Measurements from ENCODE around the gene PSTPIP2. TPM values are rescaled to one million over a fixed set of nuclear protein-coding genes. Genes with fewer than 3 reads are reported as not detected.

The PSTPIP2 gene
- total and polyA plus RNA-seq, 4 donors: 4.0 to 14.7 (median 8.6) TPM

DNA sequence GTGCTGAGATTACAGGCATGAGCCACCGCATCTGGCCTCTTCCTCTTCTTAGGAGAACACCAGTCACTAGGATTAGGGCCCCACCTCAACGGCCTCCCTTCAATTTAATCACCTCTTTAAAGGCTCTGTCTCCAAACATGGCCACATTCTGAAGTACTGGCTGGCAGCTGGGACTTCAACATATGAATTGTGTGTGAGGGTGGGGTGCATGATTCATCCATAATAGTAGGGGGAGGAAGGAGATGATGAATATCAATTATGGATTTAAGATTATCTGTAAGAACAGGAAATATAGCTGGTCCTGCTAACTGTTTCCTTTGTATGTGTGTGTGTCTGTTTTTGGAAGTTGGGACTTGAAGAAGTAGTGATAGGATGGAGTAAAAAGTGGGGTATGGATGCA, 90.2 kb downstream of the PSTPIP2 start:
- WGBS: 82% methylated on average over 2 of the region's 2 CpGs
- no peaks in the 10 kb centered on the region for H3K4me1 ChIP-seq (ENCODE audit: control insufficient read depth in 4 of 4, insufficient read depth in 4 of 4, low read length in 3 of 4)
- no peaks in the 10 kb centered on the region for H3K9me3 ChIP-seq (ENCODE audit: control insufficient read depth in 4 of 4, low read length in 3 of 4)
- no peak overlapping the region for H3K9ac ChIP-seq (ENCODE audit: low read depth in 1 of 2, low read length in 2 of 2)
- H3K4me3 ChIP-seq (ENCODE audit: low read depth in 1 of 3, low read length in 3 of 3): no peak overlapping the region
- peaks cover 0 to 2% (median 0%) of the 10 kb centered on the region in 4 donors for H3K36me3 ChIP-seq (ENCODE audit: control insufficient read depth in 4 of 4, insufficient read depth in 3 of 4, low read depth in 1 of 4, low read length in 3 of 4)
- DNase-seq (ENCODE audit: low spot score): no peak
- no peak overlapping the region for H3K27ac ChIP-seq (ENCODE audit: low read depth in 1 of 2, low read length in 2 of 2)
- no peaks in the 10 kb centered on the region for H3K27me3 ChIP-seq (ENCODE audit: control insufficient read depth in 4 of 4, insufficient read depth in 4 of 4, low read length in 3 of 4)
- no peak for TF ChIP-seq FOXA2 (IDR thresholded peaks at IDR 0.05)
- TF ChIP-seq, protein P1, sequence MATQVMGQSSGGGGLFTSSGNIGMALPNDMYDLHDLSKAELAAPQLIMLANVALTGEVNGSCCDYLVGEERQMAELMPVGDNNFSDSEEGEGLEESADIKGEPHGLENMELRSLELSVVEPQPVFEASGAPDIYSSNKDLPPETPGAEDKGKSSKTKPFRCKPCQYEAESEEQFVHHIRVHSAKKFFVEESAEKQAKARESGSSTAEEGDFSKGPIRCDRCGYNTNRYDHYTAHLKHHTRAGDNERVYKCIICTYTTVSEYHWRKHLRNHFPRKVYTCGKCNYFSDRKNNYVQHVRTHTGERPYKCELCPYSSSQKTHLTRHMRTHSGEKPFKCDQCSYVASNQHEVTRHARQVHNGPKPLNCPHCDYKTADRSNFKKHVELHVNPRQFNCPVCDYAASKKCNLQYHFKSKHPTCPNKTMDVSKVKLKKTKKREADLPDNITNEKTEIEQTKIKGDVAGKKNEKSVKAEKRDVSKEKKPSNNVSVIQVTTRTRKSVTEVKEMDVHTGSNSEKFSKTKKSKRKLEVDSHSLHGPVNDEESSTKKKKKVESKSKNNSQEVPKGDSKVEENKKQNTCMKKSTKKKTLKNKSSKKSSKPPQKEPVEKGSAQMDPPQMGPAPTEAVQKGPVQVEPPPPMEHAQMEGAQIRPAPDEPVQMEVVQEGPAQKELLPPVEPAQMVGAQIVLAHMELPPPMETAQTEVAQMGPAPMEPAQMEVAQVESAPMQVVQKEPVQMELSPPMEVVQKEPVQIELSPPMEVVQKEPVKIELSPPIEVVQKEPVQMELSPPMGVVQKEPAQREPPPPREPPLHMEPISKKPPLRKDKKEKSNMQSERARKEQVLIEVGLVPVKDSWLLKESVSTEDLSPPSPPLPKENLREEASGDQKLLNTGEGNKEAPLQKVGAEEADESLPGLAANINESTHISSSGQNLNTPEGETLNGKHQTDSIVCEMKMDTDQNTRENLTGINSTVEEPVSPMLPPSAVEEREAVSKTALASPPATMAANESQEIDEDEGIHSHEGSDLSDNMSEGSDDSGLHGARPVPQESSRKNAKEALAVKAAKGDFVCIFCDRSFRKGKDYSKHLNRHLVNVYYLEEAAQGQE (IDR thresholded peaks at IDR 0.05): no peak
- no peak for TF ChIP-seq EGR1 (IDR thresholded peaks at IDR 0.05; ENCODE audit: low read depth in 2 of 2)
- TF ChIP-seq, protein P2, sequence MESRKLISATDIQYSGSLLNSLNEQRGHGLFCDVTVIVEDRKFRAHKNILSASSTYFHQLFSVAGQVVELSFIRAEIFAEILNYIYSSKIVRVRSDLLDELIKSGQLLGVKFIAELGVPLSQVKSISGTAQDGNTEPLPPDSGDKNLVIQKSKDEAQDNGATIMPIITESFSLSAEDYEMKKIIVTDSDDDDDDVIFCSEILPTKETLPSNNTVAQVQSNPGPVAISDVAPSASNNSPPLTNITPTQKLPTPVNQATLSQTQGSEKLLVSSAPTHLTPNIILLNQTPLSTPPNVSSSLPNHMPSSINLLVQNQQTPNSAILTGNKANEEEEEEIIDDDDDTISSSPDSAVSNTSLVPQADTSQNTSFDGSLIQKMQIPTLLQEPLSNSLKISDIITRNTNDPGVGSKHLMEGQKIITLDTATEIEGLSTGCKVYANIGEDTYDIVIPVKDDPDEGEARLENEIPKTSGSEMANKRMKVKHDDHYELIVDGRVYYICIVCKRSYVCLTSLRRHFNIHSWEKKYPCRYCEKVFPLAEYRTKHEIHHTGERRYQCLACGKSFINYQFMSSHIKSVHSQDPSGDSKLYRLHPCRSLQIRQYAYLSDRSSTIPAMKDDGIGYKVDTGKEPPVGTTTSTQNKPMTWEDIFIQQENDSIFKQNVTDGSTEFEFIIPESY (IDR thresholded peaks at IDR 0.05): no peak
- TF ChIP-seq, protein P3, sequence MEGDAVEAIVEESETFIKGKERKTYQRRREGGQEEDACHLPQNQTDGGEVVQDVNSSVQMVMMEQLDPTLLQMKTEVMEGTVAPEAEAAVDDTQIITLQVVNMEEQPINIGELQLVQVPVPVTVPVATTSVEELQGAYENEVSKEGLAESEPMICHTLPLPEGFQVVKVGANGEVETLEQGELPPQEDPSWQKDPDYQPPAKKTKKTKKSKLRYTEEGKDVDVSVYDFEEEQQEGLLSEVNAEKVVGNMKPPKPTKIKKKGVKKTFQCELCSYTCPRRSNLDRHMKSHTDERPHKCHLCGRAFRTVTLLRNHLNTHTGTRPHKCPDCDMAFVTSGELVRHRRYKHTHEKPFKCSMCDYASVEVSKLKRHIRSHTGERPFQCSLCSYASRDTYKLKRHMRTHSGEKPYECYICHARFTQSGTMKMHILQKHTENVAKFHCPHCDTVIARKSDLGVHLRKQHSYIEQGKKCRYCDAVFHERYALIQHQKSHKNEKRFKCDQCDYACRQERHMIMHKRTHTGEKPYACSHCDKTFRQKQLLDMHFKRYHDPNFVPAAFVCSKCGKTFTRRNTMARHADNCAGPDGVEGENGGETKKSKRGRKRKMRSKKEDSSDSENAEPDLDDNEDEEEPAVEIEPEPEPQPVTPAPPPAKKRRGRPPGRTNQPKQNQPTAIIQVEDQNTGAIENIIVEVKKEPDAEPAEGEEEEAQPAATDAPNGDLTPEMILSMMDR (IDR thresholded peaks at IDR 0.05; ENCODE audit: low read depth, low read length, missing input control): no peak
- TF ChIP-seq JUND (IDR thresholded peaks at IDR 0.05): no peak
- no peak for TF ChIP-seq HNF4G (IDR thresholded peaks at IDR 0.05)

DNA sequence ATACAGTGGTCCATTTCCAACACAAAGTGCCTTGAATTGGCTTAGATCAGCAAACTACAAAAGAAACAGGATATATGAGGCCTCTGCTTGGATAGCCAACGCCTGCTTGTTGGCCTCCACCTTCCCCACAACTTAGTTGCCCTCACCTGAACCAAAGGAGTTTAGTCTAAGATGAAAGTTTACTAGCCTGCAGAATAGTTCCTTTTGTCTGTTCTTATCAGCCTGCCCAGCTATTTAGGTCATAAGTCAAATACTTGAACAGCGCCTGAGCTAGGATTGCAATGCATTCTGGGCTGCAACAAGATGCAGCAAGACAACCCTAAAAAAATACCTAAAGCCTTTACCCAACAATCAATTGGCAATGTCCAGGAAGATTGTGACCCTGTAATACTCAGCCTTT, 91.8 kb downstream of the PSTPIP2 start:
- TF ChIP-seq, protein P1 (IDR thresholded peaks at IDR 0.05): no peak
- no peak for TF ChIP-seq HNF4A (conservative IDR thresholded peaks at IDR 0.05)
- TF ChIP-seq, protein P2 (IDR thresholded peaks at IDR 0.05): no peak
- no peak for TF ChIP-seq EGR1 (IDR thresholded peaks at IDR 0.05; ENCODE audit: low read depth in 2 of 2)
- no peak for TF ChIP-seq FOXA1 (IDR thresholded peaks at IDR 0.05)
- TF ChIP-seq, protein P4, sequence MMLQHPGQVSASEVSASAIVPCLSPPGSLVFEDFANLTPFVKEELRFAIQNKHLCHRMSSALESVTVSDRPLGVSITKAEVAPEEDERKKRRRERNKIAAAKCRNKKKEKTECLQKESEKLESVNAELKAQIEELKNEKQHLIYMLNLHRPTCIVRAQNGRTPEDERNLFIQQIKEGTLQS (IDR thresholded peaks at IDR 0.05): no peak
- TF ChIP-seq, protein P3 (IDR thresholded peaks at IDR 0.05; ENCODE audit: low read depth, low read length, missing input control): no peak
- TF ChIP-seq RXRA (IDR thresholded peaks at IDR 0.05): no peak
- no peak for TF ChIP-seq FOXA2 (IDR thresholded peaks at IDR 0.05)
- no peak for TF ChIP-seq TAF1 (conservative IDR thresholded peaks at IDR 0.05)
- TF ChIP-seq, protein P5, sequence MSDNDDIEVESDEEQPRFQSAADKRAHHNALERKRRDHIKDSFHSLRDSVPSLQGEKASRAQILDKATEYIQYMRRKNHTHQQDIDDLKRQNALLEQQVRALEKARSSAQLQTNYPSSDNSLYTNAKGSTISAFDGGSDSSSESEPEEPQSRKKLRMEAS (IDR thresholded peaks at IDR 0.05): no peak
- DNase-seq (ENCODE audit: low spot score): no peak
- 81% methylated on average over 2 of the region's 2 CpGs for WGBS
- Histone ChIP-seq H3K36me3 (ENCODE audit: control insufficient read depth in 4 of 4, insufficient read depth in 3 of 4, low read depth in 1 of 4, low read length in 3 of 4) (peaks cover 0 to 2% (median 0%) of the 10 kb centered on the region in 4 donors), H3K27me3 (ENCODE audit: control insufficient read depth in 4 of 4, insufficient read depth in 4 of 4, low read length in 3 of 4) (no peaks in the 10 kb centered on the region), H3K9ac (ENCODE audit: low read depth in 1 of 2, low read length in 2 of 2) (no peak overlapping the region), H3K9me3 (ENCODE audit: control insufficient read depth in 4 of 4, low read length in 3 of 4) (no peaks in the 10 kb centered on the region), H3K4me3 (ENCODE audit: low read depth in 1 of 3, low read length in 3 of 3) (no peak overlapping the region), H3K4me1 (ENCODE audit: control insufficient read depth in 4 of 4, insufficient read depth in 4 of 4, low read length in 3 of 4) (no peaks in the 10 kb centered on the region), H3K27ac (ENCODE audit: low read depth in 1 of 2, low read length in 2 of 2) (no peak overlapping the region)
